Trophoblast cell (in vitro differentiated cells and primary cell): ENCODE measurements around the gene CYB561A3.

Source experiments
- DNase-seq, 2 donors: peaks; one replicate each; pipeline ENCODE4 v3.0.0-alpha.2; 2016
- H2AFZ ChIP-seq: 2 replicates; pipeline ENCODE4 v1.6.1; 2013; ENCODE audit warnings: low read length, moderate library complexity, mild to moderate bottlenecking; ENCODE audit not compliant: insufficient read depth, poor library complexity
- H2AK5ac ChIP-seq: 2 replicates; pipeline ENCODE4 v1.6.1; 2013; ENCODE audit warnings: mild to moderate bottlenecking, low read length
- H2BK120ac ChIP-seq: 2 replicates; pipeline ENCODE4 v1.6.1; 2013; ENCODE audit warnings: low read length, mild to moderate bottlenecking, moderate library complexity; ENCODE audit not compliant: insufficient read depth, poor library complexity
- H2BK12ac ChIP-seq: 2 replicates; pipeline ENCODE4 v1.6.1; 2013; ENCODE audit warnings: mild to moderate bottlenecking, low read length, moderate library complexity
- H2BK5ac ChIP-seq: 2 replicates; pipeline ENCODE4 v1.6.1; 2013; ENCODE audit warnings: low read length, low read depth, moderate library complexity, mild to moderate bottlenecking; ENCODE audit not compliant: poor library complexity
- H3K14ac ChIP-seq: 2 replicates; pipeline ENCODE4 v1.6.1; 2013; ENCODE audit warnings: mild to moderate bottlenecking, low read length
- H3K18ac ChIP-seq: 2 replicates; pipeline ENCODE4 v1.6.1; 2013; ENCODE audit warnings: mild to moderate bottlenecking, low read length
- H3K23ac ChIP-seq: 2 replicates; pipeline ENCODE4 v1.6.1; 2013; ENCODE audit warnings: low read length
- H3K27ac ChIP-seq: 2 replicates; pipeline ENCODE4 v1.5.1; 2013; ENCODE audit warnings: low read depth, mild to moderate bottlenecking, inconsistent platforms, low read length, moderate library complexity
- H3K27me3 ChIP-seq: 2 replicates; pipeline ENCODE4 v1.6.1; 2013; ENCODE audit warnings: inconsistent platforms, mild to moderate bottlenecking, low read length, moderate library complexity; ENCODE audit not compliant: insufficient read depth
- H3K36me3 ChIP-seq, 2 experiments: 1 replicate in 1 of 2; 2 replicates in 1 of 2; pipeline ENCODE4 v1.6.1; 2013; ENCODE audit warnings: low read length in 2 of 2, mild to moderate bottlenecking in 2 of 2, moderate library complexity in 1 of 2; ENCODE audit not compliant: insufficient read depth in 2 of 2, control insufficient read depth in 1 of 2
- H3K4ac ChIP-seq: 2 replicates; pipeline ENCODE4 v1.6.1; 2013; ENCODE audit warnings: low read depth, mild to moderate bottlenecking, low read length, moderate library complexity
- H3K4me1 ChIP-seq, 2 experiments: 1 replicate in 1 of 2; 2 replicates in 1 of 2; pipeline ENCODE4 v1.6.1; 2013; ENCODE audit warnings: low read length in 2 of 2, mild to moderate bottlenecking in 2 of 2, moderate library complexity in 1 of 2; ENCODE audit not compliant: insufficient read depth in 2 of 2, control insufficient read depth in 1 of 2
- H3K4me2 ChIP-seq: 2 replicates; pipeline ENCODE4 v1.6.1; 2013; ENCODE audit warnings: inconsistent platforms, mild to moderate bottlenecking, low read length, moderate library complexity
- H3K4me3 ChIP-seq: 2 replicates; pipeline ENCODE4 v1.5.1; 2013; ENCODE audit warnings: mild to moderate bottlenecking, low read depth, low read length, inconsistent platforms
- H3K79me1 ChIP-seq: one replicate; pipeline ENCODE4 v1.6.1; 2013; ENCODE audit warnings: low read length
- H3K79me2 ChIP-seq: 2 replicates; pipeline ENCODE4 v1.6.1; 2013; ENCODE audit warnings: low read length, mild to moderate bottlenecking; ENCODE audit not compliant: control insufficient read depth, insufficient read depth, poor library complexity
- H3K9ac ChIP-seq: 2 replicates; pipeline ENCODE4 v1.6.1; 2013; ENCODE audit warnings: mild to moderate bottlenecking, low read length
- H3K9me3 ChIP-seq: 2 replicates; pipeline ENCODE4 v1.6.1; 2013; ENCODE audit warnings: low read depth, mild to moderate bottlenecking, control low read depth, inconsistent platforms, low read length; ENCODE audit not compliant: insufficient read depth
- H4K12ac ChIP-seq: 2 replicates; pipeline ENCODE4 v1.6.1; 2013; ENCODE audit warnings: low read depth, mild to moderate bottlenecking, low read length, moderate library complexity
- H4K8ac ChIP-seq: 2 replicates; pipeline ENCODE4 v1.6.1; 2013; ENCODE audit warnings: low read depth, mild to moderate bottlenecking, low read length, moderate library complexity
- H4K91ac ChIP-seq: one replicate; pipeline ENCODE4 v1.6.1; 2013; ENCODE audit warnings: low read depth, mild to moderate bottlenecking, low read length, moderate library complexity
- WGBS: extraction: QIAGEN DNeasy Blood & Tissue Kit; methylation state at CpG from one replicate; pipeline ENCODE4 v1.1.7; 2013; ENCODE audit warnings: missing lambda C conversion rate; ENCODE audit not compliant: insufficient read length, insufficient coverage; ENCODE audit errors: extremely low coverage; 5-methylcytosine and 5-hydroxymethylcytosine counted together

CYB561A3 gene

GRCh38 chr11:61334434-61335354 is 27.0 kb downstream of the CYB561A3 start:
- no CpG with 5 or more reads among the region's 16 CpGs for WGBS
- Histone ChIP-seq H2BK120ac (no peak overlapping the region), H4K91ac (no peak overlapping the region), H3K4me2 (no peak overlapping the region), H3K27me3 (no peaks in the 10 kb centered on the region), H3K4me1 (peaks cover 7 to 9% of the 10 kb centered on the region in 2 experiments), H4K8ac (no peak overlapping the region), H3K4me3 (no peak overlapping the region), H2BK5ac (no peak overlapping the region), H3K9ac (no peak overlapping the region), H3K4ac (no peak overlapping the region), H3K36me3 (peaks cover 6 to 12% of the 10 kb centered on the region in 2 experiments), H2BK12ac (no peak overlapping the region), H3K79me2 (peaks cover 20% of the 10 kb centered on the region), H4K12ac (no peak overlapping the region), H3K18ac (no peak overlapping the region), H3K23ac (no peak overlapping the region), H2AK5ac (no peak overlapping the region), H2AFZ (no peak overlapping the region), H3K9me3 (peaks cover 2% of the 10 kb centered on the region), H3K27ac (no peak overlapping the region), H3K79me1 (peaks cover 13% of the 10 kb centered on the region), H3K14ac (no peak overlapping the region)
- DNase-seq: peak; percentile 19 to 53

- Histone ChIP-seq H2AFZ (peak overlapping the region; percentile 71), H3K4me3 (peak overlapping the region; percentile 78), H3K4ac (peak overlapping the region; percentile 72), H4K91ac (peak overlapping the region; percentile 78), H3K4me2 (peak overlapping the region; percentile 76), H3K23ac (no peak overlapping the region), H4K8ac (peak overlapping the region; percentile 86), H3K14ac (peak overlapping the region; percentile 51), H3K27ac (peak overlapping the region; percentile 63), H3K79me1 (peaks cover 15% of the 10 kb centered on the region), H2BK120ac (peak overlapping the region; percentile 27), H2AK5ac (peak overlapping the region; percentile 46), H3K79me2 (peaks cover 20% of the 10 kb centered on the region), H3K27me3 (no peaks in the 10 kb centered on the region), H3K9ac (peak overlapping the region; percentile 87), H3K9me3 (peaks cover 2% of the 10 kb centered on the region), H3K4me1 (peaks cover 12 to 13% of the 10 kb centered on the region in 2 experiments), H2BK5ac (peak overlapping the region; percentile 47), H2BK12ac (no peak overlapping the region), H3K36me3 (peaks cover 8 to 9% of the 10 kb centered on the region in 2 experiments), H3K18ac (peak overlapping the region; percentile 70), H4K12ac (peak overlapping the region; percentile 84)
- WGBS: no CpG with 5 or more reads among the region's 19 CpGs
- no peak for DNase-seq
These were observed 27.9 kb downstream of the CYB561A3 start for GRCh38 chr11:61333550-61334433.

- Histone ChIP-seq H3K23ac (no peak within 1 kb of the TSS), H2BK5ac (peak within 1 kb of the TSS; percentile 84), H3K4me2 (peak within 1 kb of the TSS; percentile 86), H3K79me1 (peaks cover 15% of the 10 kb centered on the region), H4K12ac (peak within 1 kb of the TSS; percentile 84), H3K4me1 (peaks cover 12 to 16% of the 10 kb centered on the region in 2 experiments), H3K27me3 (no peaks in the 10 kb centered on the region), H3K14ac (peak within 1 kb of the TSS; percentile 96), H3K27ac (peak within 1 kb of the TSS; percentile 85), H2BK120ac (peak within 1 kb of the TSS; percentile 96), H3K4me3 (peak within 1 kb of the TSS; percentile 99), H2AFZ (peak within 1 kb of the TSS; percentile 91), H3K79me2 (peaks cover 20% of the 10 kb centered on the region), H3K4ac (peak within 1 kb of the TSS; percentile 96), H2AK5ac (peak within 1 kb of the TSS; percentile 89), H3K9me3 (peaks cover 2% of the 10 kb centered on the region), H3K18ac (peak within 1 kb of the TSS; percentile 88), H2BK12ac (peak within 1 kb of the TSS; percentile 5), H4K91ac (peak within 1 kb of the TSS; percentile 98), H3K36me3 (peaks cover 8 to 10% of the 10 kb centered on the region in 2 experiments), H3K9ac (peak within 1 kb of the TSS; percentile 98), H4K8ac (peak within 1 kb of the TSS; percentile 94)
- no CpG with 5 or more reads among the region's 81 CpGs for WGBS
- peak; percentile 98 to 99 for DNase-seq
These were observed 28.7 kb downstream of the CYB561A3 start, which contains the start of the genes DDB1 and TKFC for GRCh38 chr11:61332797-61333549. Gene DDB1 (minus strand): TSS chr11:61333105. CDS start chr11:61332968, 137 bp downstream. Gene TKFC (plus strand): TSS chr11:61333228. CDS start chr11:61334729, 1,501 bp downstream.
